ENCODE results near the gene FANCI.

- TF ChIP-seq CTCF (IDR thresholded peaks at IDR 0.05 in 4 of 5, conservative IDR thresholded peaks at IDR 0.05 in 1 of 5) = no peak
- TF ChIP-seq POLR2A (IDR thresholded peaks at IDR 0.05) = no peak
Observed at GRCh38 chr15:89362203-89363101, 118.7 kb downstream of the FANCI start.

Data from gastrocnemius medialis (tissue), 4 donors.